Fibroblast of the aortic adventitia (primary cell): ENCODE data around the gene SPPL2B. TPM values are rescaled to one million over a fixed set of nuclear protein-coding genes. Genes with fewer than 3 reads are reported as not detected.

ENCODE experiments used
- DNase-seq: peaks from one replicate; pipeline ENCODE4 v3.0.0-alpha.2; 2010; ENCODE audit warnings: low read depth
- H3K4me3 ChIP-seq: 2 replicates; pipeline ENCODE4 v1.5.1; 2011; ENCODE audit warnings: low read depth, mild to moderate bottlenecking, control low read depth, low read length, moderate library complexity
- total RNA-seq: library from RNA; depleted of rRNA; stranded (reverse); fragments of >200 nt; gene quantifications from 2 replicates; pipeline ENCODE4 v1.2.3, GENCODE V29; 2012; ENCODE audit warnings: low replicate concordance
- TF ChIP-seq, protein P1 (sequence below): IDR thresholded peaks from 2 replicates; pipeline ENCODE4 v1.5.1; 2011; ENCODE audit warnings: mild to moderate bottlenecking, low read length, control low read depth, inconsistent platforms; ENCODE audit not compliant: insufficient read depth

The SPPL2B gene
- total RNA-seq, 1 donor: 24.6 TPM

- TF ChIP-seq, protein P1, sequence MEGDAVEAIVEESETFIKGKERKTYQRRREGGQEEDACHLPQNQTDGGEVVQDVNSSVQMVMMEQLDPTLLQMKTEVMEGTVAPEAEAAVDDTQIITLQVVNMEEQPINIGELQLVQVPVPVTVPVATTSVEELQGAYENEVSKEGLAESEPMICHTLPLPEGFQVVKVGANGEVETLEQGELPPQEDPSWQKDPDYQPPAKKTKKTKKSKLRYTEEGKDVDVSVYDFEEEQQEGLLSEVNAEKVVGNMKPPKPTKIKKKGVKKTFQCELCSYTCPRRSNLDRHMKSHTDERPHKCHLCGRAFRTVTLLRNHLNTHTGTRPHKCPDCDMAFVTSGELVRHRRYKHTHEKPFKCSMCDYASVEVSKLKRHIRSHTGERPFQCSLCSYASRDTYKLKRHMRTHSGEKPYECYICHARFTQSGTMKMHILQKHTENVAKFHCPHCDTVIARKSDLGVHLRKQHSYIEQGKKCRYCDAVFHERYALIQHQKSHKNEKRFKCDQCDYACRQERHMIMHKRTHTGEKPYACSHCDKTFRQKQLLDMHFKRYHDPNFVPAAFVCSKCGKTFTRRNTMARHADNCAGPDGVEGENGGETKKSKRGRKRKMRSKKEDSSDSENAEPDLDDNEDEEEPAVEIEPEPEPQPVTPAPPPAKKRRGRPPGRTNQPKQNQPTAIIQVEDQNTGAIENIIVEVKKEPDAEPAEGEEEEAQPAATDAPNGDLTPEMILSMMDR: no peak
- no peak for DNase-seq
- H3K4me3 ChIP-seq: no peak overlapping the region
Observed at GRCh38 chr19:2351591-2351990, 23.1 kb downstream of the SPPL2B start.

DNA sequence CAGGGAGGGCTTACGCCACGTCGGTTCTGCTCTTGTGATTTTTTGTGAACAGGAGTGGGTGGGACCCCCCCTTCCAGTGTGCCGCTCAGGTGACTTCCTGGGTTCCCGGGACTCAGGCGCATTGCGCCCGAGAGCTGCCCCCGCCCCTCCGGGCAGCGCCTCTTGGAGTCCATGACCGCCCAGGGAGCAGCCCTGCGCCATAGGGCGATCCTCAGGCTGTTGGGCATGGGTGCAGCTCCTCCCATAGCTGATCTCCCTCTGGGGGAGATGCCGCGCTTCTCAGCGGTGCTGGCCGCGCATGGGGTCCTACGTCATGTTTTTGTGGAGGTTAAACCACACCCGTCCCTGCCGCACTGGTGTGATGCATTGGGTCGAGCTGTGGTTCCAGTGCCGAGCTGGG, 23.6 kb downstream of the SPPL2B start:
- no peak overlapping the region for H3K4me3 ChIP-seq
- no peak for DNase-seq
- TF ChIP-seq, protein P1: no peak

DNA sequence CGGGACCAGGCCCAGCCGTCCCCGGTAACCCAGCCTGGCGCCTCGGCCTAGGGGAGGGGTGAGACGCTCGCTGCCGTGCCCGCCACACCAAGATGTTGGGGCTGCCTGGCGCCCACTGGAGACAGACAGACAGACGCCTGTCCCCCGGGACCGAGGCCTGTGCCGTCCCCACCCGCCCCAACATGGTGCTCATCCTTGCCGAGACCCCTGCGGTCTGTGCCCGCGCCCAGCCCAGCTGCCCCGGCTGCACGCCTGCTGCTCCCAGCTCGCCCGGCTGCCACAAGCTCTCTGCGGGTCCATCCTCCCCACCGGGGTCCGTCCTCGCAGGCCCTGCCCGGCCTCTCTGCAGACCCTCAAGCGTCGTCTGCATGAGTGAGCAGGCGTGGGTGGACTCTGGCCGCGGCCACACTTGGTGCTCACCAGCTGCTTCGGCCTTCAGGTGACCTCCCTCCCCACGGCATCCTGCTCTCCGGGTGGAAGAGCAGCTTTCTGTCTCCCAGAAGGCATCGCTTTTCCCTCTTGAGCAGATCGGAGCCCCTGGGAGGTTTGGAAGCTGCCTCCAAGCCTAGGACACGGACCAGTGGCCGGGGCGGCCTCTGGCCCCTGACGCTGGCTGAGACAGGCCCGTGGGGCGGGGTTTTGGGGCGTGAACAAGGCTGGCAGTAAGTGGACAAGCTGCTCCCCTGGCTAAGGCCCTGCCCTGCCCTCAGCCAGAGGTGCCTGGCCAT, 24.8 kb downstream of the SPPL2B start:
- TF ChIP-seq, protein P1: no peak
- no peak for DNase-seq
- H3K4me3 ChIP-seq: no peak overlapping the region

- DNase-seq: no peak
- H3K4me3 ChIP-seq: no peak overlapping the region
- TF ChIP-seq, protein P1: no peak
Observed at GRCh38 chr19:2353887-2354592, 25.6 kb downstream of the SPPL2B start.

- H3K4me3 ChIP-seq: no peak overlapping the region
- TF ChIP-seq, protein P1: no peak
- no peak for DNase-seq
Observed at GRCh38 chr19:2354670-2355069, 26.2 kb downstream of the SPPL2B start.

- no peak overlapping the region for H3K4me3 ChIP-seq
Observed at GRCh38 chr19:2355168-2356035, 26.9 kb downstream of the SPPL2B start.

More at GRCh38 chr19:2355168-2356035, 26.9 kb downstream of the SPPL2B start:
- TF ChIP-seq, protein P1: no peak
- DNase-seq: no peak
